ENCODE results near the gene PYGM.

The PYGM gene

GRCh38 chr11:64759722-64760719 is at the start of gene PYGM:
TSS of gene PYGM (minus strand) at chr11:64759974. CDS start at chr11:64759898, 76 bp downstream.
- peak; percentile 85 for DNase-seq

- no peak for DNase-seq
Observed at GRCh38 chr11:64805481-64805880, 45.7 kb upstream of the PYGM start.

GRCh38 chr11:64804346-64805210 is 44.8 kb upstream of the PYGM start:
- no peak for DNase-seq

GRCh38 chr11:64803846-64804345 is 44.1 kb upstream of the PYGM start:
- no peak for DNase-seq

GRCh38 chr11:64803158-64803845 is 43.5 kb upstream of the PYGM start, which contains the start of gene MAP4K2:
TSS of gene MAP4K2 (minus strand) at chr11:64803214. CDS start at chr11:64803149, 65 bp downstream.
- peak; percentile 93 for DNase-seq

- no peak for DNase-seq
Observed at GRCh38 chr11:64802370-64803157, 42.8 kb upstream of the PYGM start.

- DNase-seq, result no peak
Observed at GRCh38 chr11:64801561-64802369, 42.0 kb upstream of the PYGM start.

GRCh38 chr11:64801158-64801464 is 41.3 kb upstream of the PYGM start:
- DNase-seq, result no peak

- no peak for DNase-seq
Observed at GRCh38 chr11:64800303-64801157, 40.8 kb upstream of the PYGM start.

GRCh38 chr11:64799623-64800302 is 40.0 kb upstream of the PYGM start:
- peak; percentile 28 for DNase-seq

- DNase-seq, result no peak
Observed at GRCh38 chr11:64799256-64799622, 39.5 kb upstream of the PYGM start.

- DNase-seq, result no peak
Observed at GRCh38 chr11:64796757-64797541, 37.2 kb upstream of the PYGM start.

- DNase-seq, result no peak
Observed at GRCh38 chr11:64796047-64796756, 36.4 kb upstream of the PYGM start.

- DNase-seq, result no peak
Observed at GRCh38 chr11:64794526-64794925, 34.8 kb upstream of the PYGM start.

- no peak for DNase-seq
Observed at GRCh38 chr11:64793271-64794160, 33.7 kb upstream of the PYGM start.

GRCh38 chr11:64792482-64792881 is 32.7 kb upstream of the PYGM start:
- no peak for DNase-seq

- DNase-seq, result no peak
Observed at GRCh38 chr11:64791781-64792291, 32.1 kb upstream of the PYGM start.
